HG03280 (cell line): ENCODE results near the gene C17orf113.

Source experiments
- ATAC-seq: cut with Tn5 transposase; IDR thresholded peaks from one replicate; pipeline ENCODE4 v1.9.1; 2021; ENCODE audit warnings: mild to moderate bottlenecking, moderate library complexity; ENCODE audit not compliant: unreplicated experiment

The C17orf113 gene

GRCh38 chr17:42050393-42051012 is at the start of gene C17orf113:
C17orf113 (minus strand) TSS chr17:42050601; CDS start chr17:42043376, 7,225 bp downstream.
- ATAC-seq: no peak

DNA sequence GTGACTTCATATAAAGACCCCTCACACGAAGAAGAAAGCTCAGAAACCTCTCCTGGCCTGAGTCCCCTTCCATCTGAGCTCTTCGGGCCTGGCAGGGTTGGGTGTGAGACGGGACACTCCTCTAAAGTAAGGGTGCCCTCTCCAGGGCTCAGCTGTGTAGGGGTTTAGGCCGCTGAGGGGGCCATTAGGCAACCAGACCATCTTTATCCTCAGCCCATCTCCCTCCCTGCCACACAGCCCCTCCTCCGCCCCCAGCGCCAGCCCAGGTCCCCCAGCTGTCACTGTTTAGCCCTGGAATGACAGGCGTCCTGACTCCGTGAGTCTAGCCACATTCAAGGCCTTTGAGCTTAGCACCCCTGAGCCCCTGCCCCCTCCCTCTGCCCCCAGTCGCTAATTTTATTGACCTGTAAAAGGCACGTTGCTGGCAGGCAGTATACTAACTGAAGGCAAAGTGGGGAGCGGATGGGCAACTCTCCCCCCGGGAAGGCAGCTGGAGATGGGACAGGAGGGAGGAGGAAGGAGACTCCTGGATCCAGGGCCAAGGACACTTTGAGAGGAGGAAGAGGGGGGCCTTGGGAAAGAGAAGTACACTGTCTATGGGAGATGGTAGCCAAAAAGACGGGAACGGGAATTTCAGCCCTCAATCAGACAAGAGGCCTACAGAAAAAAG is 48.5 kb upstream of the C17orf113 start:
- ATAC-seq: no peak

DNA sequence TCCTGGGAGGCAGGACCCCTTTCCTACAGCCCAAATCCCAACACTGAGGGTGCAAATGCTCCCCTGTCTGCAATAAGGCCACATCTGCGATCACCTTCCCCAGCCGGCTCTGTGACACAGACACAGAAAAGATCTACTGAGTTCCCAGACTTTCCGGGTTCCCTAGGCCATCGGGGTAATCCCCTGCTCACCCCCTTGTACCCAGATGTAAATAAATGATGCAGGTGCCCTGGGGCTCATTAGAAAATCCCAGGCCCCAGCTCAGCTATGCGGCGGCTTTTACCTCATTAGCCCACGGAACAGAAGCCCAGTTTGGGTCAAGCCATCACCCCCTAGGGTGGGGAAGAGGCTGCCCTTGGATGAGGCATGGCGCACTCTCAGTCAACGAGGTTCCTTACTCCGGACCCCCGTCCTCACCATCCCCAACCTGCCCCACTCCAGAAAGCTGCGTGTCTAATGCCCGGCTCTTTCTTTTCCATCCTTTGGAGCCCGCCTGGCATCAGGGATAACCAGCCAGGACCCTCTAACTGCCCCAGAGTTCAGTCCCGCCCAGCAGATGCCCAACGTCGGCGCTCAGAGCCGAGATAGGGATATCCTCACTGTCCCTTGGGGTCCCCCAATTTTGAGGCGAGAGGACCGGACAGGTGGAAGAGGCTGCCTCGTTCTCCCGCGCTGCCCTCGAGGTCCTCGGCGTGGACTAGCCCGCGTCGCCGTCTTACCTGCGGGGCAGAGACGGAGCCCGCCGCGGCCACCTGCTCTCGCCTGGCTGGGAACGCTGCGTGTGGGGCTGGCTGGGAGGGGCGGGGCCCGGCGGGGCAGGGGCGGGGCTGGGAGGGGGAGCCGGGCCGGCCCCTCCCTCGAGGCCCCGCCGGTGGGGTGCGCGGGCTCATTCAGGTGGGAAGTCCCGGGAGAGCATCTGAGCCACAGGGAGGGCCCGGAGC is 47.6 kb upstream of the C17orf113 start, which contains the start of gene ZNF385C:
Gene ZNF385C, minus strand, starts transcription at position 783 of the 941 bp plus-strand sequence. CDS start 35,417 bp downstream, outside the sequence.
- ATAC-seq: no peak

- ATAC-seq: no peak
These were observed 46.1 kb upstream of the C17orf113 start for GRCh38 chr17:42096360-42097111.

DNA sequence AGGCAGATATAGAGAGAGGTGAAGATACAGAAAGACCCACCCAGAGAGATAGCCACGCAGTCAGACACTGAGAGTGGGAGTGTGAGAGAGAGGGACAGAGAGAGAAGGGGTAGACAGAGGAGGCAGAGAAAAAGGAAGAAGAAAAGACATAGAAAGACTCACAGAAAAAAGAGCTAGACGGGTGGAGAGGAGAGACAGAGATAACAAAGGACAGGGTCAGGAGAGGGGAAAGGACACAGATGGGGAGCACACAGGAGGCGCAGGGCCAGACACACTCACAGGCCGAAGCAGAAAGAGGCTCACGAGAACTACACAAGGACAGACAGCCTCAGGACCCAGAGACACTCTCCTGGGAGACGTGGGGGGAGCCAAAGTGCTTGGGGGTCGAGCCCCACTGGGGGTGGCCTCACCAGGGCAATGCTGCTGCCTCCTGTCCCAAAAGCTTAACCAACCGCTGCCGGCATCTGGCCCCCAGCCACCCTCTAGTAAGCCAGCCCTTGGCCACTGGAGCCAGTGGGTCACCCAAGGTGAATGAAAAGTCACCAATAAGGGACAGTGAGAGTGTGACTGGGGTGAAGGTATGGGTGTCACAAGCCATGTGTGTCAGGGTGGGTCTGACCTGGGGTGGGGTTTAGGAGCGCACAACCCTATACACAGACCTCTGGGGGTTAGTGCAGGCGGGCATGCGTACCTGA is 44.1 kb upstream of the C17orf113 start:
- no peak for ATAC-seq

DNA sequence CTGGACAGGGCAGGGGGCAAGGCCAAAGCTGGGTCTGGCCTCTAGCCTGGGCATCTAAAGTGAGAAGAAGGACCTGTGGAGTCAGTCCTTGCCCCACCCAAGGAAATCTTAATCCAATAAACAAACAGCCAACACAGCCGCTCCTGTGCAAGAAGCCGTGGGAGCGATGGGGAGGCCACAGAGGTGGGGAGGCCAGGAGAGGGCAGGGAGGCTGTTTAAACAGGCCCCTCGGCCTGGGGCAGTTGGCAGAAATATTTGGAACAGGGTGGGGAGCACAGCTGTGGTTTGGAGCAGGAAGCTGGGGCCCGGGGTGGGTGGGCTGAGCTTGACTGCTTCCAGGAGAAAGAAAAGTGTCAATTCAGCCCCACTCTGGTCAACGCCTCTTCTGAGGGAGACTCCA is 42.5 kb upstream of the C17orf113 start:
- no peak for ATAC-seq

GRCh38 chr17:42090964-42091790 is 40.8 kb upstream of the C17orf113 start:
- no peak for ATAC-seq

GRCh38 chr17:42088736-42089135 is 38.3 kb upstream of the C17orf113 start:
- ATAC-seq: no peak

- ATAC-seq: no peak
These were observed 37.6 kb upstream of the C17orf113 start for GRCh38 chr17:42087736-42088705.

DNA sequence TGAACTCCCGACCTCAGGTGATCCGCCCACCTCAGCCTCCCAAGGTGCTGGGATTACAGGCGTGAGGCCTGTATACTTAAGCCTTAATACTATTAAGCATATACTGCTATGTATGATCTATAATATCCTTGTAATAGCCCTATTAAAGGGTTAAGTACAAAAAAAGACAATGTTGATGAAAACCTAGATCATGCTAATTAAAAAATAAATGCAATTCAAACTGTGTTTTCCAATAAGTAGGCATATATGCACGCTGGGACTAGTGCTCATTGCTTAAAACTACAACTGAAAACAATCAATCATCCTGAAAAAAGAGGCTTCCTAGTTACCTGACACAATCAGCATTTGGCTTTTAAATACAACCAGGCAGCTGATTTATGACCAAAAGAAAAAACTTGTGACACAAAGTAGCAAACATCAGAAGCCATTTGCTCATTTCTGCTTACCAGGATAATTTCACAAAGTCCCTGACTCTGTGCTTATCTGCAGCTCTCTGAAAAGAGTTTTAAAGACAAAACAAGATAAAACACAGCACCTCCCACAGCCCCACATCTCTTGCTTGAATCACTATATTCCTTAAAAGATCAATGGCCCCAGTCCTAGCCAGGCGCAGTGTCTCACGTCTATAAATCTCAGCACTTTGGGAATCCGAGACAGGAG is 36.8 kb upstream of the C17orf113 start:
- no peak for ATAC-seq

DNA sequence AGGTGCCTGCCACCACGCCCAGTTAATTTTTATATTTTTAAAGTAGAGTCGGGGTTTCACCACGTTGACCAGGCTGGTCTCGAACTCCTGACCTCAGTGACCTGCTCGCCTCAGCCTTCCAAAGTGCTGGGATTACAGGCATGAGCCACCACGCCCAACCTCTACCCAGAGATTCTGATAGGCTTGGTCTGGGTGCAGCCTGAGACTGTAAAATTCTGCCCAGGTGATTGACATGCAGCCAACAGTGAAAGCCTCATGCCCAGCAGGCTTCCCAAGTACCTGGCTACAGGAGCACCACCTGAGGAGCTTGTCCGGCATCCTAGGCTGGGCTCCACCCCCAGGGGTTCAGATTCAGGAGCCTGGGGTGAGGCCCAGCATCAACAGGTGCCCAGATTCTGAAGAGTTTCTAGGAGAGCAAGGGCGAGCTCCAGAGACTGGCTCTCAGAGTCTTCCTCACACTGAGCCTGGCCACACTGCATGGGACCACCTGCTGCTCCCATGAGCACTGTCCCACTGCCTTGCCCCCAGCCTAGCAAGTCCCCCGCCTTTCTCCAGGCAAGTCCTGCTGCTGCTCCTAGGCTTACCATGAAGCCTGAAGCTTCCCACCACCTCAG is 31.2 kb upstream of the C17orf113 start:
- ATAC-seq: no peak

DNA sequence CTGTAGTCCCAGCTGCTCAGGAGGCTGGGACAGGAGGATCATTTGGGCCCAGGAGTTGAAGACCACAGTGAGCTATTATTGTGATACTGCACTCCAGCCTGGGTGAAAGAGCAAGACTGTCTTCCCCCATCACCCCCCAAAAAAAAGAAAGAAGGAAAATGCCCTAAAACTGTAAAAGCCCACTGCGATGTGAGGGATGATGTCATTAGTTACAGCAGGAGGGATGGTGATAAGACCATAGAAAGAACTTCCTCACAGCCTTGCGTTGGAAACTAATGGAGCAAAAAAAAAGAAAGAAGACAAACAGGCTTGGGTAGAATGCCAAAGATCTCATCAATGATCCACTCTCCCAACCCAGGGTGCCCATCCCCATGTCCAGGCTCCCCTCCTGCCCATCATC is 29.1 kb upstream of the C17orf113 start:
- no peak for ATAC-seq

DNA sequence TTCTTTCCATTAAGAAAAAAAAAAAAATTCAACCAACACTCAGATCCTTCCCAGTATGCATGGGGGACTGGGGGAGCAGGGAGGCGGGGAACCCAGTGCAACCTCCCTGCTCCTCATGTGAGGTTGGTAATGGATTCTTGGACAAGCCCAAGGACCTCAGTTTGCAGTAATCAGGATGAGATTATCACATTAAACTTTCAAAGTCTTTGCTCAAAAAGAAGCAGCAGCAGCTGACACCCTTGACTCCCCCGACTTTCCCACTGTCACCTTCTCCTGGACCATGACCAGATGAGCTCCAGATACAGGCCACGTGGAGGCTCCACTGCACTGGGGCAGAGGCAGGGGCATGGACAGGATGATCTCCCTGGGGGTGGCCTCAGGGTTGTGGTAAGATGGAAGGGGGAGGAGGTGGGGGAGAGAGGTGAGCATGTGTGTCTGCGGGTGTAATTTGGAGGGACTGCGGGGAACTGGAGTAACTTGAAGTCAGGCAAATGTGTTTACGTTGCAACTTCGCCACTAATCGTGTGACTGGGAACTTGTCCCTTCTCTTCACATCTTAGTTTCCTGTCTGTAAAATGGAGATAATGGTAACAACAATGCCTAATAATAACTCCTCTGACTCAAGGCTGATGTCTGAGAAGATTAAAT is 28.1 kb upstream of the C17orf113 start:
- no peak for ATAC-seq

GRCh38 chr17:42077755-42078154 is 27.4 kb upstream of the C17orf113 start:
- ATAC-seq: no peak

GRCh38 chr17:42076797-42077559 is 26.6 kb upstream of the C17orf113 start:
- ATAC-seq: no peak

DNA sequence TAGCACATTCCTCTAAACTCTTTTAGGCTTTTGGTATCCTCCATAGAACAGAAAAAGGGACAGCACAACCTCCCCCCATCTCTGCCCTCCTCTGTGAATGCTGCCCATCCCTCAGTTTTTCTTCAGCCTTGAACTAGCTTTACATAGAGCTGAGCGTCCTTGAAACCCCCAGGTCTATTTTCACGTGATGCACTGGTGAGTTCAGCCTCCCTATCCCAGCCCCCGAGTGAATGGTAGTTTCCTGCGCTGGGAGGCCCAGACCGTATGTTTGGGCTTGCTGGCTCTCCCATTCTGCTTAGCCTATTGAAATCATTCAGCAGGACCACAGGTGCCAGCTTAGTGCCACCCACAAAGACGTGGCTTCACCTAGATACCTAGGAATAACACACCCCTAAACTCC is 25.4 kb upstream of the C17orf113 start:
- no peak for ATAC-seq
